Skeletal muscle tissue (tissue), 4 donors: Measurements from ENCODE around the gene TP53I13. TPM values are rescaled to one million over a fixed set of nuclear protein-coding genes. Genes with fewer than 3 reads are reported as not detected.
A peak's percentile ranks its signal among the peaks of the same experiment; 100 is the strongest.

Experiments
- H3K27ac ChIP-seq: one replicate; pipeline ENCODE4 v1.7.0; 2013; ENCODE audit warnings: mild to moderate bottlenecking, low read depth, low read length, inconsistent platforms
- H3K27me3 ChIP-seq, 3 donors: one replicate each; pipeline ENCODE4 v1.7.0; 2013; ENCODE audit warnings: low read length in 3 of 3; ENCODE audit not compliant: control insufficient read depth in 3 of 3, insufficient read depth in 3 of 3
- H3K36me3 ChIP-seq, 3 donors: one replicate each; pipeline ENCODE4 v1.7.0; 2013; ENCODE audit warnings: low read length in 3 of 3; ENCODE audit not compliant: control insufficient read depth in 3 of 3, insufficient read depth in 3 of 3
- H3K4me1 ChIP-seq, 3 donors: one replicate each; pipeline ENCODE4 v1.7.0; 2013; ENCODE audit warnings: low read length in 3 of 3, mild to moderate bottlenecking in 3 of 3; ENCODE audit not compliant: control insufficient read depth in 3 of 3, insufficient read depth in 3 of 3
- H3K4me3 ChIP-seq, 3 donors: one replicate each; pipeline ENCODE4 v1.7.0; 2013; ENCODE audit warnings: low read length in 3 of 3
- H3K9ac ChIP-seq, 3 donors: one replicate each; pipeline ENCODE4 v1.7.0; 2013; ENCODE audit warnings: low read length in 3 of 3, mild to moderate bottlenecking in 3 of 3, moderate library complexity in 2 of 3, low read depth in 1 of 3
- H3K9me3 ChIP-seq, 3 donors: one replicate each; pipeline ENCODE4 v1.7.0; 2013; ENCODE audit warnings: low read length in 3 of 3; ENCODE audit not compliant: control insufficient read depth in 3 of 3
- total RNA-seq: library from RNA; depleted of rRNA; stranded (reverse); fragments of >200 nt; gene quantifications from one replicate; pipeline ENCODE4 v1.2.3, GENCODE V29; 2014
- donor health status: Osteomylitis.

Gene TP53I13
- total RNA-seq, 1 donor from 2014 or later = 26.1 TPM

- H3K36me3 ChIP-seq = peaks cover 20 to 27% (median 24%) of the 10 kb centered on the region in 3 donors
- no peaks in the 10 kb centered on the region for H3K27me3 ChIP-seq
- H3K4me1 ChIP-seq = peaks cover 71 to 74% (median 73%) of the 10 kb centered on the region in 3 donors
- H3K4me3 ChIP-seq = peak overlapping the region; percentile 48 to 67 (median 56)
- H3K27ac ChIP-seq = peak overlapping the region; percentile 47
- peak overlapping the region in 2 of 3 donors; percentile 32 to 70 for H3K9ac ChIP-seq
- no peaks in the 10 kb centered on the region for H3K9me3 ChIP-seq
Measured at GRCh38 chr17:29615492-29616299, 47.2 kb downstream of the TP53I13 start.

GRCh38 chr17:29616300-29617048 lies 48.0 kb downstream of the TP53I13 start:
- peak overlapping the region in 2 of 3 donors; percentile 20 to 97 for H3K9ac ChIP-seq
- H3K9me3 ChIP-seq = no peaks in the 10 kb centered on the region
- no peaks in the 10 kb centered on the region for H3K27me3 ChIP-seq
- peaks cover 79 to 82% (median 81%) of the 10 kb centered on the region in 3 donors for H3K4me1 ChIP-seq
- peaks cover 26 to 35% (median 30%) of the 10 kb centered on the region in 3 donors for H3K36me3 ChIP-seq
- peak overlapping the region; percentile 38 to 67 (median 56) for H3K4me3 ChIP-seq
- H3K27ac ChIP-seq = peak overlapping the region; percentile 47

- no peaks in the 10 kb centered on the region for H3K9me3 ChIP-seq
- H3K36me3 ChIP-seq = peaks cover 26 to 40% (median 30%) of the 10 kb centered on the region in 3 donors
- peak overlapping the region; percentile 38 to 76 (median 72) for H3K4me3 ChIP-seq
- no peaks in the 10 kb centered on the region for H3K27me3 ChIP-seq
- H3K4me1 ChIP-seq = peaks cover 83 to 86% (median 83%) of the 10 kb centered on the region in 3 donors
- H3K9ac ChIP-seq = peak overlapping the region; percentile 20 to 97 (median 51)
- peak overlapping the region; percentile 97 for H3K27ac ChIP-seq
Measured at GRCh38 chr17:29617125-29617480, 48.6 kb downstream of the TP53I13 start.

- peaks cover 83 to 86% (median 83%) of the 10 kb centered on the region in 3 donors for H3K4me1 ChIP-seq
- H3K9ac ChIP-seq = peak overlapping the region; percentile 20 to 97 (median 51)
- no peaks in the 10 kb centered on the region for H3K9me3 ChIP-seq
- peak overlapping the region; percentile 97 for H3K27ac ChIP-seq
- peak overlapping the region; percentile 40 to 76 (median 72) for H3K4me3 ChIP-seq
- no peaks in the 10 kb centered on the region for H3K27me3 ChIP-seq
- H3K36me3 ChIP-seq = peaks cover 26 to 43% (median 30%) of the 10 kb centered on the region in 3 donors
Measured at GRCh38 chr17:29617481-29618271, 49.2 kb downstream of the TP53I13 start.

GRCh38 chr17:29618272-29619065 lies 50.0 kb downstream of the TP53I13 start:
- Histone ChIP-seq H3K27ac (peak overlapping the region; percentile 97), H3K4me3 (peak overlapping the region; percentile 40 to 76 (median 72))

GRCh38 chr17:29619251-29619650 lies 50.8 kb downstream of the TP53I13 start:
- Histone ChIP-seq H3K4me1 (peaks cover 84 to 86% (median 85%) of the 10 kb centered on the region in 3 donors), H3K27me3 (no peaks in the 10 kb centered on the region), H3K9ac (peak overlapping the region; percentile 74 to 97 (median 94)), H3K4me3 (peak overlapping the region; percentile 76 to 90 (median 79)), H3K36me3 (peaks cover 26 to 43% (median 30%) of the 10 kb centered on the region in 3 donors), H3K9me3 (no peaks in the 10 kb centered on the region), H3K27ac (peak overlapping the region; percentile 97)

More at GRCh38 chr17:29618272-29619065, 50.0 kb downstream of the TP53I13 start:
- Histone ChIP-seq H3K4me1 (peaks cover 86 to 88% (median 88%) of the 10 kb centered on the region in 3 donors), H3K36me3 (peaks cover 26 to 43% (median 30%) of the 10 kb centered on the region in 3 donors), H3K27me3 (no peaks in the 10 kb centered on the region), H3K9ac (peak overlapping the region; percentile 47 to 97 (median 71)), H3K9me3 (no peaks in the 10 kb centered on the region)

- H3K9ac ChIP-seq = peak overlapping the region; percentile 66 to 97 (median 94)
- peak overlapping the region; percentile 76 to 90 (median 79) for H3K4me3 ChIP-seq
- no peaks in the 10 kb centered on the region for H3K27me3 ChIP-seq
Measured at GRCh38 chr17:29620271-29620670, 51.8 kb downstream of the TP53I13 start.

GRCh38 chr17:29620779-29621500 lies 52.4 kb downstream of the TP53I13 start:
- Histone ChIP-seq H3K36me3 (peaks cover 17 to 39% (median 21%) of the 10 kb centered on the region in 3 donors), H3K27me3 (no peaks in the 10 kb centered on the region), H3K4me3 (peak overlapping the region; percentile 76 to 90 (median 79)), H3K4me1 (peaks cover 72 to 82% (median 79%) of the 10 kb centered on the region in 3 donors), H3K9me3 (no peaks in the 10 kb centered on the region), H3K27ac (peak overlapping the region; percentile 97), H3K9ac (peak overlapping the region; percentile 91 to 97 (median 94))

More at GRCh38 chr17:29620271-29620670, 51.8 kb downstream of the TP53I13 start:
- no peaks in the 10 kb centered on the region for H3K9me3 ChIP-seq
- peaks cover 79 to 83% (median 83%) of the 10 kb centered on the region in 3 donors for H3K4me1 ChIP-seq
- peak overlapping the region; percentile 97 for H3K27ac ChIP-seq
- peaks cover 22 to 43% (median 23%) of the 10 kb centered on the region in 3 donors for H3K36me3 ChIP-seq
